B cell (primary cell): ENCODE data around the gene TRA2B. TPM values are rescaled to one million over a fixed set of nuclear protein-coding genes. Genes with fewer than 3 reads are reported as not detected.

Source experiments
- ATAC-seq: fragments of 200-7000 bp; cut with Tn5 transposase; one replicate; pipeline ENCODE4 v1.10.0; 2021; ENCODE audit warnings: low read depth, mild to moderate bottlenecking, moderate number of reproducible peaks, moderate library complexity
- CTCF ChIA-PET: fragments of 350-600 bp; sonication (Branson Sonifier 250); formaldehyde crosslinking; loops from one replicate; lab custom pipeline; 2021; ENCODE audit warnings: antibody characterized with exemption, inconsistent platforms; lab: Charles Lee
- POLR2A ChIA-PET: fragments of 350-600 bp; sonication (Branson Sonifier 250); formaldehyde crosslinking; loops from one replicate; lab custom pipeline; 2021; ENCODE audit warnings: antibody characterized with exemption; lab: Charles Lee
- DNase-seq: peaks from one replicate; pipeline ENCODE4 v3.0.0; 2013
- H2AFZ ChIP-seq: 2 replicates; pipeline ENCODE4 v1.6.1; 2012; ENCODE audit warnings: mild to moderate bottlenecking, low read depth, low read length; ENCODE audit not compliant: insufficient read depth, poor library complexity, severe bottlenecking
- H3K27ac ChIP-seq, 2 donors: 1 replicate in 1 of 2; 2 replicates in 1 of 2; pipeline ENCODE4 v1.5.1; 2012 to 2013; ENCODE audit warnings: low read length in 2 of 2, mild to moderate bottlenecking in 2 of 2, moderate library complexity in 1 of 2
- H3K27me3 ChIP-seq, 4 experiments: fragments of 200-600 bp in 1 of 4; sonication (generic) in 1 of 4; replicated peaks in 1 of 4; 1 replicate in 2 of 4; 2 replicates in 2 of 4; pipeline versions ENCODE4 v1.6.1 to v1.7.0; 2013 to 2016; ENCODE audit warnings: low read length in 3 of 4, mild to moderate bottlenecking in 2 of 4, mixed read lengths in 1 of 4, moderate library complexity in 1 of 4; ENCODE audit not compliant: insufficient read depth in 4 of 4, control insufficient read depth in 3 of 4; ENCODE audit errors: control extremely low read depth in 1 of 4
- H3K36me3 ChIP-seq, 2 experiments: replicated peaks in 1 of 2; 1 replicate in 1 of 2; 2 replicates in 1 of 2; pipeline versions ENCODE4 v1.6.1 to v1.7.1; 2013; ENCODE audit warnings: low read length in 1 of 2; ENCODE audit not compliant: insufficient read depth in 2 of 2, control insufficient read depth in 1 of 2; ENCODE audit errors: control extremely low read depth in 1 of 2, extremely low read depth in 1 of 2
- H3K4me1 ChIP-seq, 2 donors: fragments of 200-600 bp in 1 of 2; sonication (generic) in 1 of 2; 1 replicate in 1 of 2; 2 replicates in 1 of 2; pipeline versions ENCODE4 v1.5.1 to v1.6.1; 2013 to 2017; ENCODE audit warnings: low read length in 2 of 2; ENCODE audit not compliant: control insufficient read depth in 2 of 2, insufficient read depth in 2 of 2
- H3K4me2 ChIP-seq: replicated peaks from 2 replicates; pipeline ENCODE3; 2012; ENCODE audit warnings: mild to moderate bottlenecking, low read depth, low read length; ENCODE audit not compliant: poor library complexity, severe bottlenecking
- H3K4me3 ChIP-seq, 5 experiments: fragments of 200-600 bp in 1 of 5; sonication (generic) in 1 of 5; 1 replicate in 3 of 5; 2 replicates in 2 of 5; pipeline versions ENCODE4 v1.5.1 to v1.7.0; 2011 to 2016; ENCODE audit warnings: low read length in 4 of 5, mild to moderate bottlenecking in 4 of 5, low read depth in 2 of 5, control low read depth in 1 of 5, moderate library complexity in 1 of 5; ENCODE audit not compliant: insufficient read depth in 1 of 5; ENCODE audit errors: control extremely low read depth in 1 of 5, extremely low read depth in 1 of 5
- H3K79me2 ChIP-seq: fragments of 200-600 bp; sonication (generic); one replicate; pipeline ENCODE4 v1.6.0; 2016; ENCODE audit warnings: low read length; ENCODE audit not compliant: control insufficient read depth, insufficient read depth
- H3K9ac ChIP-seq: fragments of 200-600 bp; sonication (generic); 2 replicates; pipeline ENCODE4 v1.6.1; 2017; ENCODE audit warnings: mild to moderate bottlenecking, low read length, moderate library complexity
- H3K9me3 ChIP-seq, 3 donors: one replicate each; pipeline versions ENCODE4 v1.6.1 to v1.7.1; 2013; ENCODE audit warnings: low read length in 2 of 3; ENCODE audit not compliant: control insufficient read depth in 2 of 3, insufficient read depth in 1 of 3; ENCODE audit errors: control extremely low read depth in 1 of 3
- H4K20me1 ChIP-seq: 2 replicates; pipeline ENCODE4 v1.6.0; 2012; ENCODE audit warnings: mild to moderate bottlenecking, low read length; ENCODE audit not compliant: insufficient read depth, control insufficient read depth, poor library complexity, severe bottlenecking
- H3K27ac Mint-ChIP-seq: one replicate; pipeline ENCODE4 v1.8.0; 2021; ENCODE audit warnings: mixed read lengths
- H3K27me3 Mint-ChIP-seq: one replicate; pipeline ENCODE4 v1.8.0; 2021; ENCODE audit warnings: mixed read lengths
- H3K4me1 Mint-ChIP-seq: one replicate; pipeline ENCODE4 v1.8.0; 2021; ENCODE audit warnings: mixed read lengths
- H3K4me3 Mint-ChIP-seq: one replicate; pipeline ENCODE4 v1.8.0; 2021; ENCODE audit warnings: mixed read lengths
- H3K9me3 Mint-ChIP-seq: one replicate; pipeline ENCODE4 v1.8.0; 2022; ENCODE audit warnings: mixed read lengths; ENCODE audit not compliant: insufficient read depth
- CTCF ChIP-seq: fragments of 200-600 bp; IDR thresholded peaks from one replicate; pipeline ENCODE4 v1.8.0; 2022; ENCODE audit warnings: antibody characterized with exemption, mild to moderate bottlenecking
- EZH2 ChIP-seq: IDR thresholded peaks from 2 replicates; pipeline ENCODE4 v1.6.1; 2012; ENCODE audit warnings: borderline replicate concordance, low read depth, mild to moderate bottlenecking, moderate library complexity, low read length; ENCODE audit not compliant: insufficient read depth, poor library complexity, severe bottlenecking
- WGBS: methylation state at CpG from one replicate; pipeline ENCODE4 v1.1.5; 2013; ENCODE audit warnings: missing lambda C conversion rate; ENCODE audit not compliant: insufficient coverage; 5-methylcytosine and 5-hydroxymethylcytosine counted together
- intact Hi-C: fragments of 100-400 bp; cut with micrococcal nuclease; formaldehyde crosslinking; loops from one replicate; pipeline ENCODE4 v1.10.0; 2022
- polyA plus RNA-seq: library from polyadenylated mRNA; depleted of rRNA; stranded (reverse); fragments of >200 nt; gene quantifications from 2 replicates; pipeline ENCODE4 v1.2.3, GENCODE V29; 2012
- total RNA-seq, 2 donors: library from RNA; stranded (reverse); fragments of 120-200 nt in 1 of 2; gene quantifications; 1 replicate in 1 of 2; 2 replicates in 1 of 2; pipeline versions ENCODE4 v1.2.3 to v1.2.4, GENCODE V29; 2013 to 2022

Gene TRA2B
- total and polyA plus RNA-seq, 2 donors (not counting 1 experiment from before 2014, with no cell fraction given), result 220 to 1,062 TPM

DNA sequence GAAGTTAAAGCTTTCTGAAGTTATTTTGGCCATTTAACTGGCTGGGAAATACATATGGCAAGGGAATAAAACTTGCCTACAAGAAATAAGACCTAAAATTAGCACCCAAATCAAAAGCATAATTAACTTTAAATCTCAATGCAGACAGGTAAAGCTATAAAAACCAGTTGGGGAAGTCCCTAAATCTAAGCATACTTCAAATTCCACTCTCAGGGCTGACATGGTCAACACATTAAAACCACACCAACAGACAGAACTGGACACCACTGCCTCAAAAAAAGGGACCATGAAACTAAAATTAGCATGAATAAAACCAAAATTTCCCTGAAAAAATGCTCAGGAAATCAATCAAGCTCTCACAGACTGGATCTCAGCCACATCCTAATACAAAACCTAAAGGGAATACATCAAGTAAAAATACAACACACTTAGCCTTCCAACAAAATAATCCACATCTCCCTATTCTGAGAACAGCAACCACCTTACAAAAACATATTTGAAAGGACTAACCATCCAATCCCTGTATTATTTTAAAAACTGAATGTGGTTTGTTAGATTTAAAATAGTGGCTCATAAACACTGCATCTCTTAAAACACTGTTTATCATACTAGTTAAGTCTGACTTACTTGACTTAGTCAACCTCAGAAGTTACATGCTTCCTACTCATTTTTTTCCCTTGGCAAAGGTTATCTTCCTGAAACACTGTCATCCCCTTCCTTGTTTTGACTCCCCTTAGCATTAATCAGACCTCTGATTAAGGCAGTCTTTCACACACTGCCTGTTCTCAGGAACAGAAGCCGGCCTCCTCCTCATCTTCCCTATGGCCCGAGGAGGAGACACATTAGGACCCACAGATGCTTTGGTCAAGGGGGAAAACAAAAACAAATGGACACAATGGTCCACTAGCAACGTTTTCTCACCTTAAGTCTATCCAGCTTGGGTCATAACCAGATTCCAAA is 8.3 kb downstream of the TRA2B start:
- peaks cover 100% of the 10 kb centered on the region for H3K79me2 ChIP-seq
- H3K9me3 Mint-ChIP-seq, result no peaks in the 10 kb centered on the region
- H2AFZ ChIP-seq, result no peak overlapping the region
- peak overlapping the region; percentile 80 for H3K4me2 ChIP-seq
- peak overlapping the region; percentile 40 for H3K9ac ChIP-seq
- intact Hi-C loops, result loop anchor here (10.0 kb wide), 1 partner anchor 1085 kb away; no protein-coding TSS in a partner anchor
- ATAC-seq (no peak), DNase-seq (no peak)
- peaks cover 98% of the 10 kb centered on the region for H4K20me1 ChIP-seq
- H3K4me1 Mint-ChIP-seq, result peaks cover 89% of the 10 kb centered on the region
- H3K27me3 Mint-ChIP-seq, result no peaks in the 10 kb centered on the region
- 20% methylated on average over 1 of the region's 3 CpGs for WGBS
- H3K9me3 ChIP-seq, result no peaks in the 10 kb centered on the region
- peak overlapping the region in 3 of 5 experiments; percentile 3 to 53 (median 16) for H3K4me3 ChIP-seq
- peaks cover 14 to 60% of the 10 kb centered on the region in 2 experiments for H3K36me3 ChIP-seq
- no peak for TF ChIP-seq CTCF
- TF ChIP-seq EZH2, result no peak
- ChIA-PET CTCF (interaction anchor here (4.7 kb wide), 1 partner anchor 15 kb away, joined by 40 read pairs; no protein-coding TSS in a partner anchor), POLR2A (no interaction called here)
- H3K27ac ChIP-seq, result peak overlapping the region; percentile 49 to 66
- no peaks in the 10 kb centered on the region for H3K27me3 ChIP-seq
- peaks cover 67 to 78% of the 10 kb centered on the region in 2 donors for H3K4me1 ChIP-seq
- H3K4me3 Mint-ChIP-seq, result peak overlapping the region; percentile 72
- H3K27ac Mint-ChIP-seq, result peak overlapping the region; percentile 84
